KBM-7 (cell line): Measurements from ENCODE around the gene MYADML2.
"Not testable (repeated sequence)": the region's sequence is repeated elsewhere in the genome, so short reads cannot be mapped to it uniquely, and the experiment has no call there.

Experiments used
- DNase-seq: peaks from one replicate; pipeline ENCODE4 v3.0.0-alpha.2; 2015
- in situ Hi-C: fragments of 300-500 bp; cut with MboI; formaldehyde crosslinking; loops from 2 replicates; pipeline ENCODE4 v1.14.3; 2020; ENCODE audit warnings: low sequenced_read_pairs, low pct_unique_long_range_greater_than_20kb, mixed read lengths

The MYADML2 gene

GRCh38 chr17:81927653-81928543 lies 19.1 kb downstream of the MYADML2 start, which contains the start of gene MAFG:
Gene MAFG (minus strand): TSS chr17:81927735. CDS start chr17:81923185, 4,550 bp downstream.
- in situ Hi-C loops: no loop called here
- peak; percentile 96 for DNase-seq

- in situ Hi-C loops: no loop called here
- no peak for DNase-seq
Observed at GRCh38 chr17:81927152-81927652, 19.8 kb downstream of the MYADML2 start.

- in situ Hi-C loops: no loop called here
- peak; percentile 56 for DNase-seq
Observed at GRCh38 chr17:81926451-81927151, 20.4 kb downstream of the MYADML2 start.

GRCh38 chr17:81925860-81926450 lies 21.1 kb downstream of the MYADML2 start:
- in situ Hi-C loops: no loop called here
- no peak for DNase-seq

GRCh38 chr17:81924557-81925532 lies 22.2 kb downstream of the MYADML2 start:
- DNase-seq: no peak
- in situ Hi-C loops: no loop called here

- DNase-seq: peak; percentile 84
- in situ Hi-C loops: no loop called here
Observed at GRCh38 chr17:81923302-81924260, 23.5 kb downstream of the MYADML2 start.

GRCh38 chr17:81922566-81923301 lies 24.3 kb downstream of the MYADML2 start:
- in situ Hi-C loops: no loop called here
- DNase-seq: no peak

GRCh38 chr17:81921996-81922565 lies 25.0 kb downstream of the MYADML2 start:
- no peak for DNase-seq
- in situ Hi-C loops: no loop called here

- in situ Hi-C loops: no loop called here
- DNase-seq: no peak
Observed at GRCh38 chr17:81921537-81921862, 25.5 kb downstream of the MYADML2 start.

GRCh38 chr17:81920612-81921536 lies 26.2 kb downstream of the MYADML2 start:
- in situ Hi-C loops: no loop called here
- DNase-seq: no peak

GRCh38 chr17:81918832-81919545 lies 28.0 kb downstream of the MYADML2 start:
- peak; percentile 83 for DNase-seq
- in situ Hi-C loops: no loop called here

GRCh38 chr17:81918333-81918669 lies 28.7 kb downstream of the MYADML2 start:
- in situ Hi-C loops, DNase-seq: not testable (repeated sequence)

- in situ Hi-C loops: no loop called here
- DNase-seq: peak; percentile 71
Observed at GRCh38 chr17:81917565-81918332, 29.3 kb downstream of the MYADML2 start, which contains the start of gene SIRT7. Gene SIRT7 (minus strand): TSS chr17:81918176. CDS start chr17:81918131, 45 bp downstream.

- no peak for DNase-seq
- in situ Hi-C loops: no loop called here
Observed at GRCh38 chr17:81916234-81917001, 30.6 kb downstream of the MYADML2 start.
